H1 (cell line): Measurements from ENCODE around the gene EGLN3. TPM values are rescaled to one million over a fixed set of nuclear protein-coding genes. Genes with fewer than 3 reads are reported as not detected.

ENCODE experiments used
- CTCF ChIA-PET: fragments of 300-600 bp; sonication (Branson Sonifier 250); formaldehyde crosslinking; loops from one replicate; lab custom pipeline; 2021; ENCODE audit not compliant: partially characterized antibody; lab: Charles Lee
- POLR2A ChIA-PET: fragments of 300-600 bp; sonication (Branson Sonifier 250); formaldehyde crosslinking; loops from one replicate; lab custom pipeline; 2021; ENCODE audit warnings: inconsistent platforms; ENCODE audit not compliant: partially characterized antibody; lab: Charles Lee
- DNase-seq, 2 experiments: peaks; one replicate each; pipeline versions ENCODE4 v3.0.0 to v3.0.0-alpha.2; 2010 to 2022; ENCODE audit warnings: low spot score in 2 of 2, low read depth in 1 of 2, mixed read lengths in 1 of 2
- FAIRE-seq: peaks from 2 replicates; lab custom pipeline; 2011; peaks lifted over from hg19 to GRCh38; lab: Jason Lieb, UNC
- H2AFZ ChIP-seq: 2 replicates; pipeline ENCODE4 v1.8.1; 2012; ENCODE audit warnings: low read length, inconsistent platforms
- H2AK5ac ChIP-seq: 2 replicates; pipeline ENCODE4 v1.6.1; 2013; ENCODE audit warnings: low read depth, low read length
- H2BK120ac ChIP-seq: replicated peaks from 2 replicates; pipeline ENCODE3; 2013; ENCODE audit warnings: low read depth, low read length, inconsistent platforms
- H2BK12ac ChIP-seq: 2 replicates; pipeline ENCODE4 v1.6.1; 2013; ENCODE audit warnings: low read depth, low read length
- H2BK15ac ChIP-seq: 2 replicates; pipeline ENCODE4 v1.6.1; 2013; ENCODE audit warnings: low read length
- H2BK20ac ChIP-seq: 2 replicates; pipeline ENCODE4 v1.6.1; 2013; ENCODE audit warnings: low read length
- H2BK5ac ChIP-seq: 2 replicates; pipeline ENCODE4 v1.6.1; 2013; ENCODE audit warnings: low read depth, low read length
- H3K14ac ChIP-seq: 2 replicates; pipeline ENCODE4 v1.6.1; 2013; ENCODE audit warnings: inconsistent platforms; ENCODE audit not compliant: insufficient read length
- H3K18ac ChIP-seq: 2 replicates; pipeline ENCODE4 v1.6.1; 2013; ENCODE audit warnings: low read length; ENCODE audit errors: extremely low read depth
- H3K23ac ChIP-seq: 2 replicates; pipeline ENCODE4 v1.6.1; 2013; ENCODE audit warnings: inconsistent platforms; ENCODE audit not compliant: insufficient read length
- H3K23me2 ChIP-seq: 2 replicates; pipeline ENCODE4 v1.6.1; 2013; ENCODE audit warnings: low read depth, low read length
- H3K27ac ChIP-seq: 2 replicates; pipeline ENCODE4 v1.6.1; 2011; ENCODE audit warnings: low read depth, low read length, inconsistent platforms
- H3K27me3 ChIP-seq, 4 experiments: replicated peaks in 1 of 4; 1 replicate in 1 of 4; 2 replicates in 3 of 4; pipeline versions ENCODE4 v1.6.1 to v1.8.1; 2011 to 2013; ENCODE audit warnings: low read length in 3 of 4, mild to moderate bottlenecking in 3 of 4, inconsistent platforms in 2 of 4, mixed read lengths in 2 of 4, moderate library complexity in 1 of 4; ENCODE audit not compliant: control insufficient read depth in 3 of 4, insufficient read depth in 3 of 4; ENCODE audit errors: extremely low read depth in 1 of 4
- H3K36me3 ChIP-seq, 4 experiments: 2 replicates each; pipeline versions ENCODE4 v1.6.1 to v1.8.1; 2011 to 2013; ENCODE audit warnings: mild to moderate bottlenecking in 4 of 4, low read length in 3 of 4, moderate library complexity in 2 of 4, control low read depth in 1 of 4, inconsistent platforms in 1 of 4; ENCODE audit not compliant: insufficient read depth in 4 of 4, control insufficient read depth in 2 of 4
- H3K4ac ChIP-seq: replicated peaks from 2 replicates; pipeline ENCODE3; 2013; ENCODE audit warnings: low read length, low read depth, mixed read lengths, inconsistent platforms; ENCODE audit not compliant: insufficient read length
- H3K4me1 ChIP-seq, 4 experiments: replicated peaks in 1 of 4; 1 replicate in 1 of 4; 2 replicates in 3 of 4; pipeline versions ENCODE4 v1.6.1 to v1.8.1; 2011 to 2013; ENCODE audit warnings: low read length in 3 of 4, inconsistent platforms in 2 of 4, mixed read lengths in 1 of 4; ENCODE audit not compliant: insufficient read depth in 4 of 4, control insufficient read depth in 3 of 4
- H3K4me2 ChIP-seq, 2 experiments: 2 replicates each; pipeline versions ENCODE4 v1.6.1 to v1.8.1; 2011 to 2013; ENCODE audit warnings: low read depth in 2 of 2, low read length in 2 of 2, control low read depth in 1 of 2, inconsistent platforms in 1 of 2, mild to moderate bottlenecking in 1 of 2; ENCODE audit not compliant: insufficient read depth in 1 of 2
- H3K4me3 ChIP-seq, 4 experiments: fragments of 200-600, 300-600 bp in 1 of 4; sonication (generic), shearing (Covaris generic), sonication (Bioruptor Twin) in 1 of 4; 2 replicates each; pipeline versions ENCODE4 v1.5.1 to v1.8.1; 2011 to 2016; ENCODE audit warnings: low read length in 4 of 4, low read depth in 3 of 4, control low read depth in 2 of 4, inconsistent platforms in 2 of 4, mild to moderate bottlenecking in 2 of 4, mixed read lengths in 1 of 4, moderate library complexity in 1 of 4; ENCODE audit not compliant: insufficient read depth in 2 of 4; ENCODE audit errors: extremely low read depth in 1 of 4
- H3K56ac ChIP-seq: replicated peaks from 2 replicates; pipeline ENCODE3; 2013; ENCODE audit warnings: low read depth, mild to moderate bottlenecking, mixed read lengths, low read length, inconsistent platforms; ENCODE audit not compliant: insufficient read length
- H3K79me1 ChIP-seq: 2 replicates; pipeline ENCODE4 v1.6.1; 2013; ENCODE audit warnings: low read depth, low read length, control low read depth
- H3K79me2 ChIP-seq, 2 experiments: 2 replicates each; pipeline versions ENCODE4 v1.6.1 to v1.8.1; 2012 to 2013; ENCODE audit warnings: low read length in 2 of 2, mild to moderate bottlenecking in 2 of 2, inconsistent platforms in 1 of 2; ENCODE audit not compliant: insufficient read depth in 2 of 2, control insufficient read depth in 1 of 2
- H3K9ac ChIP-seq, 4 experiments: replicated peaks in 1 of 4; 1 replicate in 1 of 4; 2 replicates in 3 of 4; pipeline versions ENCODE4 v1.6.1 to v1.8.1; 2011 to 2013; ENCODE audit warnings: low read depth in 3 of 4, low read length in 3 of 4, control low read depth in 2 of 4, mild to moderate bottlenecking in 2 of 4, moderate library complexity in 2 of 4, inconsistent platforms in 1 of 4; ENCODE audit errors: extremely low read depth in 1 of 4
- H3K9me3 ChIP-seq, 2 experiments: 2 replicates each; pipeline versions ENCODE4 v1.6.1 to v1.8.1; 2012 to 2013; ENCODE audit warnings: mild to moderate bottlenecking in 2 of 2, moderate library complexity in 2 of 2, control low read depth in 1 of 2, inconsistent platforms in 1 of 2, low read depth in 1 of 2, low read length in 1 of 2, mixed read lengths in 1 of 2; ENCODE audit not compliant: insufficient read depth in 2 of 2
- H4K20me1 ChIP-seq, 2 experiments: replicated peaks in 1 of 2; 2 replicates each; pipeline versions ENCODE3 to v1.8.1; 2011 to 2013; ENCODE audit warnings: inconsistent platforms in 2 of 2, low read length in 2 of 2, mild to moderate bottlenecking in 1 of 2; ENCODE audit not compliant: insufficient read depth in 2 of 2, control insufficient read depth in 1 of 2
- H4K5ac ChIP-seq: 2 replicates; pipeline ENCODE4 v1.6.1; 2013; ENCODE audit warnings: low read length, low read depth, mixed read lengths, inconsistent platforms; ENCODE audit not compliant: insufficient read length
- H4K8ac ChIP-seq: 2 replicates; pipeline ENCODE4 v1.8.0; 2013; ENCODE audit warnings: mild to moderate bottlenecking, moderate library complexity, low read length, inconsistent platforms; ENCODE audit not compliant: insufficient read depth; ENCODE audit errors: extremely low read depth
- H4K91ac ChIP-seq: replicated peaks from 2 replicates; pipeline ENCODE3; 2013; ENCODE audit warnings: low read length, mixed read lengths, inconsistent platforms; ENCODE audit not compliant: insufficient read length
- BACH1 ChIP-seq: IDR thresholded peaks from 2 replicates; pipeline ENCODE4 v1.6.1; 2012; ENCODE audit warnings: low read length, improper control_type of control experiment
- CHD1 ChIP-seq: IDR thresholded peaks from 2 replicates; pipeline ENCODE4 v1.6.1; 2012; ENCODE audit warnings: low read depth, low read length, improper control_type of control experiment
- CTBP2 ChIP-seq: IDR thresholded peaks from 2 replicates; pipeline ENCODE4 v1.7.0; 2011; ENCODE audit warnings: borderline replicate concordance, mild to moderate bottlenecking, moderate library complexity, mixed read lengths, low read length; ENCODE audit not compliant: insufficient read depth, insufficient read length
- GABPA ChIP-seq: IDR thresholded peaks from 2 replicates; pipeline ENCODE4 v1.6.1; 2011; ENCODE audit warnings: mild to moderate bottlenecking, low read length, moderate library complexity, borderline replicate concordance; ENCODE audit not compliant: insufficient read depth
- KDM5A ChIP-seq: fragments of 200-600 bp; IDR thresholded peaks from 2 replicates; pipeline ENCODE4 v1.7.1; 2012; ENCODE audit warnings: mild to moderate bottlenecking, low read length, inconsistent platforms, mixed read lengths
- POLR2A ChIP-seq, 2 experiments: IDR thresholded peaks; 1 replicate in 1 of 2; 2 replicates in 1 of 2; pipeline ENCODE4 v1.6.1; 2011; ENCODE audit warnings: low read depth in 2 of 2, low read length in 2 of 2, mild to moderate bottlenecking in 2 of 2; ENCODE audit errors: control extremely low read depth in 1 of 2
- RXRA ChIP-seq: IDR thresholded peaks from 2 replicates; pipeline ENCODE4 v1.6.1; 2011; ENCODE audit warnings: low read depth, mild to moderate bottlenecking, low read length, moderate library complexity; ENCODE audit not compliant: insufficient read depth
- SIRT6 ChIP-seq: IDR thresholded peaks from one replicate; pipeline ENCODE4 v1.7.1; 2012; ENCODE audit warnings: low read length, inconsistent platforms
- SIX5 ChIP-seq: IDR thresholded peaks from 2 replicates; pipeline ENCODE4 v1.6.1; 2011; ENCODE audit warnings: mild to moderate bottlenecking, low read depth, low read length
- TEAD4 ChIP-seq: IDR thresholded peaks from 2 replicates; pipeline ENCODE4 v1.6.1; 2012; ENCODE audit warnings: low read depth, low read length, inconsistent platforms, mixed read lengths
- WGBS, 2 experiments: shearing (Covaris generic) in 1 of 2; methylation state at CpG; one replicate each; pipeline versions ENCODE4 v1.1.6 to v1.1.7; 2013 to 2015; ENCODE audit warnings: low lambda C conversion rate in 2 of 2, mixed read lengths in 2 of 2, inconsistent platforms in 1 of 2, low coverage in 1 of 2, missing lambda C conversion rate in 1 of 2; ENCODE audit not compliant: insufficient replicate concordance in 2 of 2, insufficient coverage in 1 of 2, insufficient read length in 1 of 2; ENCODE audit errors: extremely low coverage in 1 of 2, missing lambda C conversion rate in 1 of 2; 5-methylcytosine and 5-hydroxymethylcytosine counted together
- polyA plus RNA-seq, 7 experiments: library from polyadenylated mRNA; depleted of rRNA in 3 of 7; stranded (reverse) in 5 of 7; unstranded in 2 of 7; fragments of >200 nt in 5 of 7; fragments of 200-250 nt in 2 of 7; gene quantifications; 1 replicate in 5 of 7; 2 replicates in 1 of 7; 4 replicates in 1 of 7; pipeline versions ENCODE4 v1.2.1 to v1.2.3, GENCODE V29; 2011 to 2013; ENCODE audit warnings: missing spikeins in 2 of 7, mixed read lengths in 2 of 7
- total RNA-seq: library from RNA; stranded (reverse); fragmentation: NEBNext Ultra II Directional; extraction: Animal tissue kit (Norgen Biotek cat#: 25700); gene quantifications from 2 replicates; pipeline ENCODE4 v1.2.1, GENCODE V29; 2021

The EGLN3 gene
- total and polyA plus RNA-seq, 2 of the 8 experiments (the other 6 are each of a cell fraction or from before 2014, with no cell fraction given): 10.6 to 27.3 TPM

DNA sequence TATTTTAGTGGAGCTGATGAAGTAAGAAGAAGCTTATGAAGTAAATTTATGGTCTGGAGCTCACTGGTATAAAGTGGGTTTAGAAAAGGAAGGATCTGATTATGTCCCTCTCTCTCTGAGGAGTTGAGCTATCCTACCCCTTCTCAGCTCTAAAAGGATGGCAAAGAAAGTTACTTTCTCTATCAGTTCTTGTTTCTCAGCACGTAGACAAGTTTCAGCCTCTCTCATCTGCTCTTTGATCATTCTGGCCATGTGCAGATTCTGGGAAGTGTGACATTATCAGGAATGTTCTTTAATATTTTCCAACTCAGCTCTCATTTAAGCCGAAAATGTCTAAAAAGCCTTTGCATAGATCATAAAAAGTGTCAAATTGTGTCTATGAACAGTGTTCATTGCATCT, 5.8 kb upstream of the EGLN3 start:
- Histone ChIP-seq H4K91ac (no peak overlapping the region), H3K27me3 (no peaks in the 10 kb centered on the region), H3K14ac (no peak overlapping the region), H2BK20ac (no peak overlapping the region), H3K4me1 (peaks cover 0 to 3% (median 1%) of the 10 kb centered on the region in 4 experiments; a peak in 3 of 7 replicates), H2BK12ac (no peak overlapping the region), H3K79me1 (no peaks in the 10 kb centered on the region), H2BK120ac (no peak overlapping the region), H3K9me3 (no peaks in the 10 kb centered on the region), H2AK5ac (no peak overlapping the region), H3K4ac (no peak overlapping the region), H3K27ac (no peak overlapping the region), H3K9ac (no peak overlapping the region), H3K79me2 (no peaks in the 10 kb centered on the region), H3K56ac (no peak overlapping the region), H3K23me2 (no peaks in the 10 kb centered on the region), H4K8ac (no peak overlapping the region), H2BK15ac (no peak overlapping the region), H2BK5ac (no peak overlapping the region), H3K18ac (no peak overlapping the region), H4K5ac (no peak overlapping the region), H2AFZ (0 out of 2 replicates have a peak overlapping the region, but pooled peaks have one; percentile 2), H3K36me3 (no peaks in the 10 kb centered on the region), H3K23ac (no peak overlapping the region), H3K4me2 (no peak overlapping the region), H3K4me3 (no peak overlapping the region), H4K20me1 (no peaks in the 10 kb centered on the region)
- CTCF ChIA-PET: interaction anchor here (0.6 to 2.2 kb wide), 5 partner anchors 108 to 273 kb away, joined by 3 to 15 read pairs (median 3); no protein-coding TSS in a partner anchor
- POLR2A ChIA-PET: no interaction called here
- WGBS, 2 experiments: 87% methylated on average over 2 of the region's 2 CpGs; no CpG with 5 or more reads in 1 of the 2 experiments
- no peak for TF ChIP-seq TEAD4
- TF ChIP-seq SIX5: no peak
- TF ChIP-seq RXRA: no peak
- TF ChIP-seq BACH1: no peak
- TF ChIP-seq CTBP2: no peak
- no peak for TF ChIP-seq SIRT6
- no peak for TF ChIP-seq POLR2A (IDR thresholded peaks at IDR 0.05; ENCODE audit: control extremely low read depth in 1 of 2, low read depth in 2 of 2, low read length in 2 of 2)
- TF ChIP-seq KDM5A: no peak
- TF ChIP-seq GABPA: no peak
- no peak for TF ChIP-seq CHD1
- DNase-seq (no peak), FAIRE-seq (no peak)
